HG03066 (cell line): ENCODE results near the gene DHRS3.

Source experiments
- ATAC-seq: cut with Tn5 transposase; IDR thresholded peaks from one replicate; pipeline ENCODE4 v1.9.1; 2021; ENCODE audit warnings: low read depth; ENCODE audit not compliant: unreplicated experiment

The DHRS3 gene

DNA sequence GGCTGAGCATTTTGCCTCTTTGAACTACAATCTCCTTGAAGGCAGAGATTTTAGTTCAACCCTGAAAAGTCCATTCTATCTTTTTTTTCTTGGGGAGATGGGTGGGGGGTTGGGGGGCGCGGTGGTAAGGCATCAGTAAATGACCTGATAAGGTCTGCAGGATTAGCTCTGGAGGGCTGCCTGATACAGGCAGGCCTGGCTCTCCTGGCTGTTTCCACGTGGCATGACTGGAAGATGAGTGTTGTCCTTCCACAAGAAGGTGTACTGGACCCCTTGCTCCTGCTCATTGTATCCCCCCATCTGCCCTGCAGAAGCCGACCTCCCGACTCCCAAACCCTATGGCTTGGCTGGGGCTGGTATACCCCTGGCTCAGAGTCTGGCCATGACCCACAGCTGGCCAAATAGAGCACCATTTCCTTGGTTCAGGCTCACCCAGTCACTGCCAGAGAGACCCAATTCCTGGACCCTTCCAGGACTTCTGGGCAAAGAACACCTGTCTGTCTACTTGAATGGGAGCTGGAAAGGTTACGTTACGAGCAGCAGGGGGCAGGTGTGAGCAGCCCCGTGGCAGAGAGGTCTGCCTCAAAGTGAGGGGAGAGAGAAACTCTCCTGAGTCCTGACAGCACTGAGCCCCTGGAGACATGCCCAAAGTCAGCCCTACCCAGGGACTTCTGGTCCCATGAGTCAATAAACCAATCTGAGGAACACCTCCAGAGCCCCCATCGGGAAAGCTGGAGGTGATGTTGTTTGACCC is 17.0 kb downstream of the DHRS3 start:
- no peak for ATAC-seq

DNA sequence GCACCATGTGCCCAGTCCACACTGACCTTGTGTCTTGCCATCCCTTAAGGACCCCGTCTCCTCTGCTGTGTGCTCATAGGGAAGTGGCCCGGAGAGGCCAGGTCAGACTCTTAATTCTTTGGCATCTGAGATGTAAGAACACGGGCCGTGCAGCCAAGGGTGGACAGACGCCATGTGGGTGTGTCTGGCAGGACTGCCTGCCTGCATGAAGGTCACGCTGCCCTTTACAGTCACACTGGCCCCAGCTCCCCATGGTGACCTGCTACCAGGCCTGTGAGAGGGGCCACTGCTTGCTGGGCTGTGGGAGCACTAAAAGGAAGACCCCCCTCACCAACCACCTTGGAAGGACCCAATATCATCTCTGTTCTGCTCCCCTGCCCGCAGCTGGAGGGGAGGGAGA is 17.7 kb downstream of the DHRS3 start:
- ATAC-seq: no peak

GRCh38 chr1:12599657-12600056 is 18.4 kb downstream of the DHRS3 start:
- ATAC-seq: no peak

DNA sequence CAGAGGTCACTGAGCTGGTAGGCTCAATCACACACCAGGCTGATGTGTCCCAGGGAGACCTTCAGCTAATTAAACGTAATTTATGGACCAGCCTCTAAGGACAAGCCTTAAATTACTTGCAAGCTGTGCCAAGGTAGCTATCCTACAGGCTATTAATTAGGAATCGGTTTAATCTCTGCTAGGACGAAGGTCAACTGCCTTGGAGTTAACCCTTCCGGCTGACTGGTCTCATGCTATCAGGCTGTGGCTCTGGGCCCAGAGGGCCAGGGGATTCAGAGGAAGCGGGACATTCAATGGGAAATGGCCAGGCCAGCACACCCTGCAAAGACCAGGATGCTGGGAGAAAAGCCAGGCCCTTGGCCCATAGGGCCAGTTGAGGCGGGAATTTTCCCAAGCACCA is 19.0 kb downstream of the DHRS3 start:
- no peak for ATAC-seq

DNA sequence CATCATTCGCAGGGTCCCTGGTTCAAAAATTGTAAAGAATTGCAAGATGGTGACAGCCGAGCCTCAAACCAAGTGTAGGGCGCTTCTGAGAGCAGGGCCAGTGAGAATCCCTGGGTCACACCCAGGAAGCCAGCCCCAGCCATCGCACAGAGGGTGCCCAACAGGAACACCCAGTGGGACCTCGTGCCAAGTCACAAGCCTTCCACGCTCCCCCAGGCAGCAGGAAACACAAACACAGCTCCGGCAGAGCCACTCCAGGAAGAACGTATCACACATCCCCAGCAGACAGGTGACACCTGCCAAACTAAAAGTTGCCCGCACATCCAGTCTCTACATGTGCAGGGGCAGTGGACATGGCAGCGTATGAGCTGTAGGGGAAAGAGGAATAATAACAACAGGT is 20.2 kb downstream of the DHRS3 start:
- no peak for ATAC-seq

GRCh38 chr1:12596007-12596821 is 21.8 kb downstream of the DHRS3 start:
- no peak for ATAC-seq

- ATAC-seq: no peak
Observed at GRCh38 chr1:12595757-12596006, 22.3 kb downstream of the DHRS3 start.

DNA sequence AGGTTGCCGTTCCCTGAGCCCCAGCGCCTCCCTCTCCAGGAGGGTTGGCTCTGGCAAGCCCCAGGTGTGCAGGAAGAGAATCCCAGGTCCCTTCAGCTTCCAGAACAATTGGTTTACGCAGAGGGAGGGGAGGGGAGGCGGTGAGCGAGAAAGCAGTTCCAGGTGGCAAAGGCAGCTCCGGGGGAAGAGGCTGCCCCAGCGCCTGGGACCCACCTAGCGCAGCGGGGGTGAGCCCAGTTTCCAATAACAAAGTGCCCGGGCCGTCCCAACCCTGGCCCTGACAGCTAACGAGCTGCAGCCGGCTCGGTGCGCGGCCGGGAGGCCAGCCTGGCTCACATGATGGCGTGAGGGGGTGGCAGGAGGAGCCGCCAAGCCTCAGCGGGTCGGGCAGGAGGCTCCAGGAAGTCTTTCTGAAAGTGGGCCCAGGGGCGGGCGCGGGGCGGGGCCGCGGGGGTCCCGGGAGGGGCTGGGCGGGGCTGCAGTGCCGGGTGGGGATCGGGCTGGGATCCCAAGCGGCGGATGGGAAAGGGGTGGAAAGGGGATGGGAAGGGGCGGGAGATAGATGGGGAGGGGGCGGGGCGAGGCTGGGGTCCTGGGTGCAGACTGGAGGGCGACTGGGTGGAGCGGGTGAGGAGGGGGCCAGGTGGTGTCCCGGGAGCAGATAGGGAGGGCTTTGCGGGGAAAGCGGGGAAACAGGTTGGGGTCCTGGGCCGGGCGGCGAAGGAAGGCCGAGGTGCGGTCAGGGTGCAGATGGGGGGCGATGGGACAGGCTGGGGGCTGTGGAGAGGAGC is 22.8 kb downstream of the DHRS3 start:
- no peak for ATAC-seq

GRCh38 chr1:12594490-12594889 is 23.5 kb downstream of the DHRS3 start:
- no peak for ATAC-seq

GRCh38 chr1:12593621-12594066 is 24.4 kb downstream of the DHRS3 start:
- ATAC-seq: no peak

- ATAC-seq: no peak
Observed at GRCh38 chr1:12592496-12592895, 25.5 kb downstream of the DHRS3 start.

DNA sequence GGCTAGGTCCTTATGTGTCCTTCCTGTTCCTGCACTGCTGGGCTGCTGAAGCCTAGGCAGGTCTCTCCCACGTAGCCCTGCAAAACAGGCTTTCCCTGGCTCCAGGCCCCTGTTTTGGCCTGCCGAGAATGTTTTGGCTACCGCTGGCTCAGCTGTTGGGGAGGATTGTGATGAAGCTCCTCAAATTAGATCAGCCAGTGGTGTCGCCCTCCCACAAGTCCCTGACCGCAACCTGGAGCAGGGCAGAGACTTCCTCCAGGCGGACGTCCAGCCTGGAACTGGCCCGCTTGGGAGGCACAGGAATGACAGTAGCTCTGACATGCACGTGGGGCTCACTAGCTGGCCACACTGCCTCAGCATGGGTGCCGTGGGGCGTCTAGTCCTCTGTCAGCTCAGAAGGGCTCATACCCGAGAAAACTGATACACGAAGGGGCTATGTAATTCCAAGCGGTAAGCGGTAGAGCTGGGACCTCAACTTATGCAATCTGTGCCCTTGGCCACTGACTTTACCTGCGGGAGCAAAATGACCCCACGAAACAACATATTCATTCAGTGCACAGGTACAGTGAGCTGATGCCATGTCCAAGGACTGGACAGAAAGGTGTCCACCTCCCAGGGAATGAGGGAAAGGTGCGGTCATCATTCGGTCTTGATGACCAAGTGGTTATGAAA is 26.6 kb downstream of the DHRS3 start:
- no peak for ATAC-seq

DNA sequence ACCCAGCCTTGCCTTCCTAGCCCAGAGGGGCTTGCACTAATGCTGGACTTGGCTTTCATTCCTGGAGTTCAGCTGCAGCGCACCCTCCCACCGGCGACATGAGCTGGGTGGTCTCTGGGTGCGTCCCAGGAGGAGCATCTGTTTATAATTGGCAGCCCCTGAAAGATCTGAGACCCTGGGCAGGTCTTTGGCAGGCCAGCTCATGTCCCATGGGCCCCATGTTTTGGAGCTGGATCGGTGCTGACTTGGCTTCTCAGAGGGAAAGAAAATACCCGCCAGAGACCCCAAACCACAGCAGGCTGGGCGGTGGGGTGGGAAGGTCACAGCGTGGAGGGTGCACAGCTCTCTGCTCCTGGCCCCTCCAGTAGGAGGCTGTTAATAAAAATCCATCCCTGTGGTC is 29.3 kb downstream of the DHRS3 start:
- no peak for ATAC-seq

DNA sequence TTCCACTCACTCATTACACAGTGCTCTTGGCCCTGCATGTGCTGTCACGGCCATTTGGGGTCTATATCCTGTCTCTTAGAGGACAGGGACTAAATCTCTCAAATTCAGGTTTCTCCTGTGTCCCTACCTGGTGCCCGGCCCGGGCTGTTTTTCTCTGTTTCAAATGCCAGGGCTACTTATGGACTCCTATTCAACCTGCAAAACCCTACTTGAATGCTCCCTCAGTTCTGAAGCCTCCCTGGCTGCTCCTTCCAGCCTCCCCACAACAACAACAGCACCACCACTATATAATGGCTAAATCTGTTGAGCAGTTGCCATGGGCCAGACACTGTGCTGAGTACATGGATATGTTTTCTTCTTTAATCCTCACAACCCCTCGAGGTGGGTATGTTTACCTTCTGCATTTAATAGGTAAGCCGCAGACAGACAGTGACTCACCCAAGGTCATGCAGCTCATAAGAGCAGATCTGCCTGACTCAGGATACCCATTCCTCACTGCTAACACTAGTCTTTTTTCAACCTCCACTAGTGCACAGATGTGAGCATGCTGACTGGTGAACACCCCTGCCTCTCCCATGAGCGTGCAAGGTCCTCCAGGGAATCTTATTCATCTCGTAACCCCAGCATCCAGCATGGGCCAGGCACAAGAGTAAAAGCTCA is 29.9 kb downstream of the DHRS3 start:
- ATAC-seq: no peak

DNA sequence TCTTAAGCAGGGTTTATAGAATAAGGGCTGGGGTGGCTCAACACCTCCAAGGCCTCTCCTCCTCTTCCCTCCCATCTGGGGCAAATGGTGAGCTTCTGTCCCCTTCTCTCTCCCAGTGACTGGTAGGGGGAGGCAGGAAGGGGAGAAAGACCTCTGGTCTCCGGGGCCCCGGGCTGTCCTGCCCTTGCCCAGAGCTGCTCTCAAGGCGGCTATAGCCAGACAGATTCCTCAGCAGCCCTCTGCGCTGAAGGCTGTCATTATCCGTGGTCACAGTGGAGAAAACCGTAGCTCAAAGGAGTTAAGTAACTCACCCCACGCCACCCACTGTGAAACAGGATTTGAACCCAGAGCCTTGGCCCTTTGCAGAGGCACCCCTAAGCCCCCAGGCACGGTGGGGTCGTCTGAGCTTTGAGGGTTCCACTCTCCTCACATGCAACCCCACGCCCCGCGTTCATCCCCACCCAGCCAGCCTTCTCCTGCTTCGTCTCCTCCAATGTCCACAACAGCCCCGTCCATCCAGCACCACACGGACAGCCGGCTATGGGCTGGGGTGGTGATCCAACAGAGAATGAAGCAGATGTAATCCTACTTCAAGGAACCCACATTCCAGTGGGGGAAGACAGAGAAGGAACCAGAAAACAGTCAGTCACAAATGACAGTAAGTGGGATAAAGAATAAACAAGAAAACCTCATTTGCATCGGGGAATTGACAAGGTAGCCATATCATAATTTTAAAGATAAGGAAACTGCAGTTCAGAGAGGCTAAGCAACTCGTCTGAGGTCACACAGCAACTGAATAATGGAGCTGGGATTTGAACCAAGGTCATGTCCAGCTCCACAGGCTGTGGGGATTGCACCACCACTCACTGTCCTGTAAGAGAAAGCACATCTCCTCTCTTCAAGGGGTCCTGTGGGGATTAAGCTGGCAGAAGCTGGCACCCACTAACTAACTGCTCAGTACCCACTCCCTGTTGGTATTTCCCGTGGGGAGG is 31.8 kb downstream of the DHRS3 start:
- no peak for ATAC-seq

GRCh38 chr1:12585536-12585935 is 32.5 kb downstream of the DHRS3 start:
- ATAC-seq: no peak

DNA sequence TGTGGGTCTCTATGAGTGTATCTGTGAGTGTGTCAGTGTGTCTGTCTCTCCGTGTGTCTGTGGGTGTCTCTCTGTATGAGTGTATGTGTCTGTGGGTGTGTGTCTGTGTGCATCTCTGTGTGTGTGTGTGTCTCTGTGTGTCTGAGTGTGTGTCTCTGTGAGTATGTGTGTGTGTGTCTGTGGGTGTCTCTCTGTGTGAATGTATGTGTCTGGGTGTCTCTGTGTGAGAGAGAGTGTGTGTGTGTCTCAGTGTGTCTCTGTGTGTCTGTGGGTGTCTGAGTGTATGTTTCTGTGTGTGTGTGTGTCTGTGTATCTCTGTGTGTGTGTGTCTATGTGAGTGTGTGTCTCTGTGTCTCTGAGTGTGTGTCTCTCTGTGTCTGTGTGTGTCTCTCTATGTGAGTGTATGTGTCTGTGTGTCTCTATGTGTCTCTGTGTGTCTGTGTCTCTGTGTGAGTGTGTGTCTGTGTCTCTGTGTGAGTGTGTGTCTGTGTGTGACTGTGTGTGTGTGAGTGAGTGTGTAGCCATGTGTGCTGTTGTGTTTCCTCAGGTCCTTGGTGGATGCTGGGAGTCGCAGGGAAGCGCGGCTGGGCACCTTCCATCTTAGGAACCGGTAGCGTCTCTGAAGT is 33.0 kb downstream of the DHRS3 start:
- ATAC-seq: no peak

DNA sequence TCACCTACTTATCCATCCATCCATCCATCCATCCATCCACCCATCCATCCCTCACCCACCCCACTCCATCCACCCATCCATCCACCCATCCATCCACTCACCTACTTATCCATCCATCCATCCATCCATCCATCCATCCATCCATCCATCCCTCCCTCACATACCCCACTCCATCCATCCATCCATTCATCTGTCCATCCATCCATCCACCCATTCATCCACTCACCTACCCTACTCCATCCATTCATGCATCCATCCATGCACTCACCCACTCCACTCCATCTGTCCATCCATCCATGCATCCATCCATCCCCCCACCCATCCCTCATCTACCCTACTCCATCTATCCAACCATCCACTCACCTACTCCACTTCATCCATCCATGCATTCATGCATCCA is 34.5 kb downstream of the DHRS3 start:
- ATAC-seq: no peak

DNA sequence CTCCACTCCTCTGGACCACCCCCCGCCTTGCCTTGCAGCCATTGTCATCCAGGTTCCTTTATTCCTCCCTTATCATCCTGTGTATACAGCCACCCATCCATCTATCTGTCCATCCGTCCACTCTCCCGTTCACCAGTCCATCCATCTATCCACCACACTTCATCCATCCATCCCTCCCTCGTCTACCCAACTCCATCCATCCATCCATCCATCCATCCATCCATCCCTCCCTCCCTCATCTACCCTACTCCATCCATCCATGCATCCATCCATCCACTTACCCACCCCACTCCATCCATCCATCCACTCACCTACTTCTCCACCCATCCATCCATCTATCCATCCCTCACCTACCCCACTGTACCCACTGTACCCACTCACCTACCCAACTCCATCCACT is 35.4 kb downstream of the DHRS3 start:
- ATAC-seq: no peak
